NCI-H510A (cell line): ENCODE measurements around the gene IL17REL.

Source experiments
- DNase-seq: peaks from one replicate; lab custom pipeline; 2025; lab: John Stamatoyannopoulos, UW

IL17REL gene

DNA sequence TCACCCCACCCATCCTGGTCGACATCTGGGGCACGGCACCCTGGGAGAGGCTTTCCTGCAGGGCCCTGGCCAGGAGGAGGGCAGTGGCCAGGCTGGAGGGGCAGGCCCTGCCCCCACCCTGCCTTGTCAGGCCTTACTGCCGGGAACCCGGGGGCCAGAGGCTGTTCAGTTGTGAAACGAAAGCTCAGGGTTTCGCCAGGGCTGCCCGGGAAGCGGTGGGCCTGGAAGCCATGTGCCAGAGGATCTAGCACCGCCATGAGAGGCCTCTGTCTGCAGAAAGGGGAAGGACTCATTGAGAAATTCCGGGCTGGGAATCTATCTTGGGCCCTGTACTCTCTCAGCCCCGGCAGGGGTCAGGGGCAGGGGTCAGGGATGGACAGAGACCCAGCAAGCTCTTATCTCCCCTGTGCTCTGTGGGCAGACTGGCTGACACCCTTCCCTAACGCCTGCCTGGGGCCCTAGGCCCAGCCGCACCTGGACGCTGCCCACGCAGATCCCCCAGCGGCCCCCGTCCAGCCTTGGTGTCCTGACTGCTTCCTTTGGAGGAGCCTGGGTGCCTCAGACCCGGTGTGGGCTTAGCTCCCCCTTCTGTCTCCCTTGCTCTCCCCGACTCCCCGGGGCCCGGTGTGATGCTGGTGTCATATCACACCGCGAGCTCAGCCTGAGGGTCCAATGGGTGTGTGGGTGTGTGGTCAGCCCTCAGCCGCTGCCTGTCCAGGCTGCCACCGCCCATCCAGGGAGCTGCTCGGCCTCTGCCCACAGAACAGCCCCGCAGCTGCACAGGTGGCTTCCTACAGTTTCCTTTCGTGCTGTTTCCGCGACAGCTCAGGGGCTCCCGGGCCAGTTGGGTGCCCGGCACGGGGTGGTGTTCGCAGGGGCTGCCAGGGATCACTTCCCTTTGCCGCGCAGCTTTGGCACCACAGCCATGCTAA lies 45.5 kb downstream of the IL17REL start:
- DNase-seq: no peak

DNA sequence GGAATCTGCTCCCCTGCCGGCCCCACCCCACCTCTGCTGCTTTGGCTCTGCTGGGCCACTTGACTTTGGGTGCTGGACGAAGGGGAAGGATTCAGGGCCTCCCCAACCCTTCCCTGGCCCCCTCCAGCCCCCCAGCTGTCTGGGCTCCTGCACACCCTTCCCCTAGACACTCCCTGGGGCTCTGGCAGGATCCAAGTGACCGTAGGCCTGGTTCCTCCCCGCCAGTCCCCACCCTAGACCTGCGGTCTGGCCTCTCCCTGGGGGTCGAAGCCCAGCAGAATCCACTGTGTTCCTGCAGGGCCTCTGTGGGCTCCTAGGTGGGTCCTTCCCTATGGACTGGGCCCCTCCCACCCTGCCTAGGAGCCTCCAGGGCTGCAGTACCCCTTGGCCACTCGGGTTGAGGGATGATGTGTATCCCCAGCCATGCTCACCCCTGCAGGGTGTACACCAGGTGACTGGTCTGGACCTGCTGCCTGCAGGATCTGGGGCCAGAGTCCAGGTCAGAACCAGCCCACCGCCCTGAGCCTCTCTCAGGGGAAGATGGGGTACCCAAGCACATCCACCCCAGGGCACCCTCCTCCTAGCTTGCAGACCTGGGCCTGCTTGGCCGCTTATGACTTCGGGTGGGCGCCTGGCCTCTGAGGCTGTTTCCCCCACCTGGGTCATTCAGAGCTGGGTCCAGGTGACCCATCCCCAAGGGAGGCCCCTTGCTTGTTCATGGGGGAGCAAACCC lies 46.4 kb downstream of the IL17REL start:
- no peak for DNase-seq

DNA sequence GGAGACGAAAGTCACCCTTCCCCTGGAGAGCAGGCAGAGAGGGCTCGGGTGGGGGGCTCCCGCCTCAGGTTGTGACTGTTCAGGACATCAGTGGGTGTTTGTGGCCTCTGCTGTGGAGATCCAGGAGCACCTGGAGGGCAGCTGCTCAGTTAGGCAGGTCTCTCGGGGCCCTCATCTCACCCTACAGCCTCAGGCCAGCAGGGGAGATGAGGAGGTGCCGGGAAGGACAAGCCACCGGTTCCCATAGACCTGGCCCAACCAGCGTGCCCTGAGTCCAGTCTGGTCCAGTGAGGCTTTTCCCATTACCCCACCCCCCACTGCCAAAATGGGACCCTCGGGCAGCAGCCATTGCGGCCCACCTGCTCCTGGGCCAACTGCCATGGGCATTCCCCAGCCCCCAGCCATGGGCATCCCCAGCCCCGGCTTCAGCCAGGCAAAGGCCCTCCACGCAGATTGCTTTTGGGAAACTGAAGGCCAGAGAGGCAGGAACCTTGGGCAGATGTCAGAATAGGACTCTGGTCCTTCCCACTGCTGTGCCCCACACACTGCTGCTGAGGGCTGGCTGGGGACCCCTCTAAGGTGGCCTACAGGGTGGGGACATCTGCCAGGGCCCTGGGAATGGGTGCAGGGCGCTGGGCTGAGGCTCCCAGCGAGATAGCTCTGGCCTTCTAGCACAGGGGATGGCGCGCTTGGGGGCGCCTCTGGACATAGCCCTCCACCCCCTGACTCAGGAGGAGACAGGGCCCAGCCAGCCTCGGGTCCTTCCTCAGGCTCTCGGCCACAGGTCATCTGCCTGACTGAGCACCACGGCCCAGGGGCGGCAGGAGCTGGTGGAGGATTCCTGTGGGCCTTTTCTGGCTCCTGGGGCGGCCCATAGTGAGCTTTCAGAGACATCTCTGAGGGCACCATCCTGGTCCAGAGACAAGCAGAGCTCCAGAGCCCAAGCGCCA lies 47.2 kb downstream of the IL17REL start:
- no peak for DNase-seq

DNA sequence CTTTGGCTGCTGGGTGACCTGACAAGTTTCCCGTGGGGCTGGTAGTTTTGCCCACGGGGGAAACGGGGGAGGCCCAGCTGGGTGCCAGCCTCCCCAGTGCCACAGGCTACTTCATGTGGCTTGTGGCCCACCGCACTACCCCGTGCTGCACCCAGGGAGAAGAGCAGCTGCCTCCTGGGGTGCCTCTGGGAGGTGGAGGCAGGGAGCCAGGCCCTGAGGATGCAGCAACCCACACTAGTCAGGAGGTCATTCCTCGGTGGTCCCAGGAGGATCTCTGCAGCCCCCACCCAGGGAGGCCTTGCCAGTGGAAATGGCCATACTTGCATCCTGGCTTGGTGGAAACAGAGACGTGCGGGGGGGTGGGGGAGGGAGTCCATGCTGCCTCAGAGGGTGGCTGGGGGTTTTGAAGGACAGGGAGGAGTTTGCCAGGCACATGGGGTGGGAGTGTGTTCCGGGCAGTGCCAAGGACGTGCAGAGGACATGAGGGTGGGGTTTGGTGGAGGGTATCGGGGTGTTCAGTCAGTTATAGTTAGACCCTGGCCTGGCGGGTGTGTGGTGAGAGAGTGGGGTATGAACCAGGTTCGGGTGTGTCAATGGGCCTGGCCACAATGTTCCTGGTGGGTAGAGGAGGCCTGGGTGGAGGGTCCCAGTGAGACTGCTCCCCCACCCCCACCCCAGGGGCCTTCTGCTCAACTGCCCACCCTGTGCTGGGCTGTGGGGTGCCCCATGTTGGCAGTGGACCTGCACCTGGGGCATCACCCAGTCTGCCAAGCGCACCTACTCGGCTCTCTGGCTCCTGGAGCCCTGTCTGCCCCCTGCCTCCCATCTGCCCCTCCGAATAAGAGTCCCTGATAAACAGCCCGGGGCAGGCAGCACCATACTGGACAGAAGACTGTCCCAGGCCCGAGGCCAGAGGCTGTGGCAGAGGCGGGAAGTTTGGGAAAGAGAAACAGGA lies 48.2 kb downstream of the IL17REL start:
- no peak for DNase-seq

DNA sequence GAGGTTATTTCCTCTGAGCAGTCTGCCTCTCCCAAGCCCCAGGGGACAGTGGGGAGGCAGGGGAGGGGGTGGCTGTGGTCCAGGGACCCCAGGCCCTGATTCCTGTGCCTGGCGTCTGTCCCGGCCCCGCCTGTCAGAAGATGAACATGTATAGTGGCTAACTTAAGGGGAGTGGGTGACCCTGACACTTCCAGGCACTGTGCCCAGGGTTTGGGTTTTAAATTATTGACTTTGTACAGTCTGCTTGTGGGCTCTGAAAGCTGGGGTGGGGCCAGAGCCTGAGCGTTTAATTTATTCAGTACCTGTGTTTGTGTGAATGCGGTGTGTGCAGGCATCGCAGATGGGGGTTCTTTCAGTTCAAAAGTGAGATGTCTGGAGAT lies 48.9 kb downstream of the IL17REL start:
- DNase-seq: no peak

DNA sequence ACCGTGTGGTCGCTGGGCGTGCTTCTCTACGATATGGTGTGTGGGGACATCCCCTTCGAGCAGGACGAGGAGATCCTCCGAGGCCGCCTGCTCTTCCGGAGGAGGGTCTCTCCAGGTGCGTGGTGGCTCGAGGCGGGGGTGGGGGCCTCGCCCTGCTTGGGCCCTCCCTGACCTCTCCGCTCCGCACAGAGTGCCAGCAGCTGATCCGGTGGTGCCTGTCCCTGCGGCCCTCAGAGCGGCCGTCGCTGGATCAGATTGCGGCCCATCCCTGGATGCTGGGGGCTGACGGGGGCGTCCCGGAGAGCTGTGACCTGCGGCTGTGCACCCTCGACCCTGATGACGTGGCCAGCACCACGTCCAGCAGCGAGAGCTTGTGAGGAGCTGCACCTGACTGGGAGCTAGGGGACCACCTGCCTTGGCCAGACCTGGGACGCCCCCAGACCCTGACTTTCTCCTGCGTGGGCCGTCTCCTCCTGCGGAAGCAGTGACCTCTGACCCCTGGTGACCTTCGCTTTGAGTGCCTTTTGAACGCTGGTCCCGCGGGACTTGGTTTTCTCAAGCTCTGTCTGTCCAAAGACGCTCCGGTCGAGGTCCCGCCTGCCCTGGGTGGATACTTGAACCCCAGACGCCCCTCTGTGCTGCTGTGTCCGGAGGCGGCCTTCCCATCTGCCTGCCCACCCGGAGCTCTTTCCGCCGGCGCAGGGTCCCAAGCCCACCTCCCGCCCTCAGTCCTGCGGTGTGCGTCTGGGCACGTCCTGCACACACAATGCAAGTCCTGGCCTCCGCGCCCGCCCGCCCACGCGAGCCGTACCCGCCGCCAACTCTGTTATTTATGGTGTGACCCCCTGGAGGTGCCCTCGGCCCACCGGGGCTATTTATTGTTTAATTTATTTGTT lies 49.6 kb downstream of the IL17REL start:
- no peak for DNase-seq

DNA sequence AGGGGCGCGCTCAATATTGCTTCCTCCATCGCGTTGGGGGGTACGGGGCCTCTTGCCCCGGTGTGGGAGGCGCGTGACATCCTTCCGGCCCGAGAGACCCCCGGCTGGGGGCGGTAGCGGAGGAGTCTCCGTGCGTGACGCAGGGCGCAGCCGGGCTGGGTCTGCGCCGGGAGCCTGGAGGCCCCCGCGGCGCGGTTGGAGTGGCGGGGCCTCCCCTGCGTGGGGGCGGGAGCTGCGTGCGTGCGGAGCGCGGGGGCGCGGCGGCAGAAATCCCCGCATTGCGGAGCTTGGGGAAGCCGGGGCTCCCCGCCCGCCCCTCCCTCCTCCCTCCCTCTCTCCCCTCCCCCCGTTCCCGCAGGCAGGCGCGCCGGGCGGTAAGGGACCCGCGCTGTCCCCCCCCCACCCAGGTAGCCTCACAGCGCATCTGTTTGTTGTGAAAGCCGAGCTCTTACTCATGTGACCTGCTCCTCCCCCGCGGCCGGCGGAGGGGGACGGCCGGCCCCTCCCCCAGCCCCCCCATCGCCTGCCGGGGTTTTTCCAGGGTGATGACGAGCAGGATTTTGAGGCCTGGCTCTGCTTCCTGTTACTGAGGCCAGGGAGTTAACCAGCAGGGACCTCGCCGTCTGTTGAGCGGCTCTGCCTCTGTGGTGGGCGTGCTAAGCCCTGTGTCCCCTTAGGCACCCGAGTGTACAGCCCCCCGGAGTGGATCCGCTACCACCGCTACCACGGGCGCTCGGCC lies 50.4 kb downstream of the IL17REL start:
- DNase-seq: peak; percentile 55

DNA sequence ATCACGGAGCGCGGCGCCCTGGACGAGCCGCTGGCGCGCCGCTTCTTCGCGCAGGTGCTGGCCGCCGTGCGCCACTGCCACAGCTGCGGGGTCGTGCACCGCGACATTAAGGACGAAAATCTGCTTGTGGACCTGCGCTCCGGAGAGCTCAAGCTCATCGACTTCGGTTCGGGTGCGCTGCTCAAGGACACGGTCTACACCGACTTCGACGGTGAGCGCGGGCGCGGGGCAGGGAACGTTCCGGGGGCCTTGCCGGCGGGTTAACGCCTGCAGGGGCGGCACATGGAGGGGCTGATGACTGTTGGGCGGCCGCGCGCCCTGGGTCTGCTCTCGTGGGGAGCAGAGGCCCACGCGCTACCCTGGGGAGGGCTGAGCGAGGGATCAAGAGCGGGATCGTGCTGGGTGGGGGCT lies 51.0 kb downstream of the IL17REL start:
- no peak for DNase-seq

DNA sequence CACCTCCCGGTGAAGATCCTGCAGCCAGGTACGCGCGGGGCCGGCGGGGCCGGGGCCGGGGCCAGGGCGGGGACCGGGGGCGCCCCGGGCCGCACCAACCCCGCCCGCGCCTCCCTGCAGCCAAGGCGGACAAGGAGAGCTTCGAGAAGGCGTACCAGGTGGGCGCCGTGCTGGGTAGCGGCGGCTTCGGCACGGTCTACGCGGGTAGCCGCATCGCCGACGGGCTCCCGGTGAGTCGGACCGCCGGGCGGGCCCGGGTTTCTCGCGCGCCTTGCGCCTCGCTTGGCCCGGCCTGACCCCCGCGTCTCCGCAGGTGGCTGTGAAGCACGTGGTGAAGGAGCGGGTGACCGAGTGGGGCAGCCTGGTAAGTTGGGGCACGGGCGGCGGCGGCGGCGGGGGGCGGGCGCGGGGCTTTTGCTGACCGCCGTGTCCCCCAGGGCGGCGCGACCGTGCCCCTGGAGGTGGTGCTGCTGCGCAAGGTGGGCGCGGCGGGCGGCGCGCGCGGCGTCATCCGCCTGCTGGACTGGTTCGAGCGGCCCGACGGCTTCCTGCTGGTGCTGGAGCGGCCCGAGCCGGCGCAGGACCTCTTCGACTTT lies 51.5 kb downstream of the IL17REL start:
- no peak for DNase-seq

DNA sequence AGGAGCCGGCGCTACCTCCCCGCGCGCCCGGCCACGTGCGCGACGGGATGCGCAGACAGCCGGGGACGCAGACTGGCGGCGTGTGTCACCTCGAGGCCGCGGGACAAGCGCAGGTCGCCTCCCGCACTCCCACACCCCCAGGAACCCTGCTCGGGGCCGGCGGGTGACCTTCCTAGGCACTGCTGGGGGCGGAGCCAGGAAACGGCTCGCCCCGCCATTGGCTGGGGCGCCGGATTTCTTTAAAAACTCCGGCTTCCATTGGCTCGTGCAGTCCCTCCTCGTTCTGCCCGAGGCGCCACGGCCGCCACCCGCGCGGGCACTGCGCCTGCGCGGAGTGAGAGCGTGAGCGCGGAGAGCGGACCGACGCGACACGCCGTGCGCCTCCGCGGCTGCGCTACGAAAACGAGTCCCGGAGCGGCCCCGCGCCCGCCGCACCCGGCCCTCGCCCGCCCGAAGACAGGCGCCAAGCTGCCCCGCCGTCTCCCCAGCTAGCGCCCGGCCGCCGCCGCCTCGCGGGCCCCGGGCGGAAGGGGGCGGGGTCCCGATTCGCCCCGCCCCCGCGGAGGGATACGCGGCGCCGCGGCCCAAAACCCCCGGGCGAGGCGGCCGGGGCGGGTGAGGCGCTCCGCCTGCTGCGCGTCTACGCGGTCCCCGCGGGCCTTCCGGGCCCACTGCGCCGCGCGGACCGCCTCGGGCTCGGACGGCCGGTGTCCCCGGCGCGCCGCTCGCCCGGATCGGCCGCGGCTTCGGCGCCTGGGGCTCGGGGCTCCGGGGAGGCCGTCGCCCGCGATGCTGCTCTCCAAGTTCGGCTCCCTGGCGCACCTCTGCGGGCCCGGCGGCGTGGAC lies 52.2 kb downstream of the IL17REL start, which contains the start of gene PIM3:
TSS of gene PIM3 (plus strand) at position 614 of the 846 bp plus-strand sequence. CDS start at position 790, 176 bp downstream.
- DNase-seq: peak; percentile 83

DNA sequence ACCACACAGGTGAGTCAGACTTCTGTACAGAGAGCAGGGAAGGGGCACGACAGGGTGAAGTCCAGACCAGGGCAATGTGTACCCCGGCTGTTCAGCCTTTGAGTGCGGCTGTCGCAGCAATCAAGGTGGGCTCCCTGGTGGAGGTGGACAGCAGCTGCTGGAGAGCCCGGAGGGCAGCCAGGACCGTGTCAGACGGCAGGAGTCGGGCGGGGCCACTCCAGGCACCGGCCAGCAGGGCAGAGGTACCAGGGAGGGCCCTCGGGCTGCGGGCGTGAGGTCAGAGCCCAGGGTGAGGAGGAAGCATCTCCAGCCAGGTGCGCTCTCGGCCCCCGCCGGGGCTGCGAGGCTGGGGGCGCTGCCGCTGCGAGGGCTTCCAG lies 52.8 kb downstream of the IL17REL start:
- no peak for DNase-seq

DNA sequence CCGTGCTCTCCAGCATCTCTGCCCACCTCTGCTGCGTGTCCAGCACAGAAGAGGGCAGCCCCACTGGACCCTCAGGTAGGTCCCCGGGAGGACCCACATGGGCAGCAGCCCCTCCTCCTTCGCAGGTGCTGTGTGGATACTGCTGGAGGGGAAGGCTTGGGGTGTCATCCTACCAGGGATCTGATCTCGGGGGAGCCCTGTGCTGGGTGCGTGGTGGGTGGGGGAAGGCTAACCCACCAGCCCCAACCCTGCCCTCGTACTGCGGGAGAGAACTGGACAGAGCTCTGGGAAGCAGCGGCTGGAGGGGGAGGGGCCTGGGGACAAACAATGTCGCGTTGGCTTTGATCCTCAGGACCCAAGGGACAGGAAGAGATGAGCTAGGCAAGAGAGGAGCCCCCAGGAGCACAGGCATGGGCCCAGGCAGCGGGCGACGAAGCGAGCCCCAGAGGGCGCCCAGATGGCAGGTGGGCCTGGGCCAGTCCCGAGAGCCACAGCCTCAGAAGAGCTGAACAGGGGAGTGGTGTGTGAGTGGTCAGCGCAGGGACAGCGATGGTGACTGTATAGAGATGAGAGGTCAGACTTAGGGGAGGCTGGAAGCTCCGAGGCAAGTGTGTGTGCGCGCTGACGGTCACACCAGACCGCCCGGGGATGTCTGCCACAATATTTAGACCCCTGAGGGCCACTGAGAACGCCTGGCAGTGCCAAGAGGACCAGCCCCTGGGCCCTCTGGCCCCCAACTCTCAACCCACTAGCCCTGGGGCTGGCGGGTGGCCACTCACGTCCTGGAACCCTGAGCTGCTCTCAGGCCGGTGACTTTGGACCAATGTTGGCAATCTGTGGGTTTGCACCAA lies 53.4 kb downstream of the IL17REL start:
- DNase-seq: no peak

DNA sequence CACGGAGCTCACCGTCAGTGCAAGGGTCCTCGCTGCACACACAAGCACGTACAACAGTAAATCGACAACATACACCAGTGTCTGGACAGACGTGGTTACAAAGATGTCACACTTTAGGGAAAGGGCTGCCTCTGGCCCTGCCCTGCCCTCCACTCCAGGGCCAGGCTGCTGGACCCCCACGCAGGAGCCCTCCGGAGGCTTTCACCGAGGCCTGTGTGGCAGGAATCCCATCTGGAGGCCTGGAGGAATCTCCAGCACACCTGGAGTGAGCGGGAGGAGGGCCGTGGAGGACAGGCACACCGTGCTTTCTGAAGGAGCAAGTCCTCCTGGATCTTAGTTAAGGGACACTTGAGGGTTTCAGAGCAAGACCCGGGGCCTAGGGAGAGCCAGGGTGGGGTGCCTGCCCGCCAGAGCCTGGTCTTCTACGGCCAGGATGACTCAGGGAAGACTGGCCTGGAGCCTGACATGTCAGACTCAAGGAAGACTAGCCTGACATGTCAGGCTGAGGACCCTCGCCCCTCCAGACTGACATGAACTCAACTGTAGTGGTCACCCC lies 54.1 kb downstream of the IL17REL start:
- no peak for DNase-seq

DNA sequence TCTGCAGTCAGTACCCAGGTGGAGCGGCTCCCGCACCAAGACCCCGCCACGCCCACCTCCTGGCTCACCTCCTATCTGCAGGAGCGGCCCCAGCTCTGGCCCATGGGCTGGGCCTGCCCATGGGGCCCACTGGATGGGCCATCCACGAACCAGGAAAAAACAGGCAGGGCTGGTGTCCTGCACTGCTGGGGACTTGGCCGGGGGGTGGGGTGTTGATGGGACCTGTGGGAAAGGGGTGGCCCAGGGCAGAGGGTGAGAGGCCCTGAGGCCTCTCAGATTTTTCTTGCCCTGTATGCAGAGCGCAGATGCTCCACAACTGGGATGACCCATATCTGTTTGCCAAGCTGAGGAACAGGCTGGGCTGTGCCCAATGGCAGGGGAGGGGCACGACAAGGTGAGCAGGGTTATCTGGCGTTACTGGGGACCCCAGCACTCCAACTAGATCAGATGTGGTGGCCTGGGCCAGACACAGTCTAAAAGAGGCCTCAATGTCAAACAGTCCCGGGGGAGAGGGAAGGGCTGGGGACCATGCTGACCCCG lies 54.7 kb downstream of the IL17REL start:
- DNase-seq: no peak

DNA sequence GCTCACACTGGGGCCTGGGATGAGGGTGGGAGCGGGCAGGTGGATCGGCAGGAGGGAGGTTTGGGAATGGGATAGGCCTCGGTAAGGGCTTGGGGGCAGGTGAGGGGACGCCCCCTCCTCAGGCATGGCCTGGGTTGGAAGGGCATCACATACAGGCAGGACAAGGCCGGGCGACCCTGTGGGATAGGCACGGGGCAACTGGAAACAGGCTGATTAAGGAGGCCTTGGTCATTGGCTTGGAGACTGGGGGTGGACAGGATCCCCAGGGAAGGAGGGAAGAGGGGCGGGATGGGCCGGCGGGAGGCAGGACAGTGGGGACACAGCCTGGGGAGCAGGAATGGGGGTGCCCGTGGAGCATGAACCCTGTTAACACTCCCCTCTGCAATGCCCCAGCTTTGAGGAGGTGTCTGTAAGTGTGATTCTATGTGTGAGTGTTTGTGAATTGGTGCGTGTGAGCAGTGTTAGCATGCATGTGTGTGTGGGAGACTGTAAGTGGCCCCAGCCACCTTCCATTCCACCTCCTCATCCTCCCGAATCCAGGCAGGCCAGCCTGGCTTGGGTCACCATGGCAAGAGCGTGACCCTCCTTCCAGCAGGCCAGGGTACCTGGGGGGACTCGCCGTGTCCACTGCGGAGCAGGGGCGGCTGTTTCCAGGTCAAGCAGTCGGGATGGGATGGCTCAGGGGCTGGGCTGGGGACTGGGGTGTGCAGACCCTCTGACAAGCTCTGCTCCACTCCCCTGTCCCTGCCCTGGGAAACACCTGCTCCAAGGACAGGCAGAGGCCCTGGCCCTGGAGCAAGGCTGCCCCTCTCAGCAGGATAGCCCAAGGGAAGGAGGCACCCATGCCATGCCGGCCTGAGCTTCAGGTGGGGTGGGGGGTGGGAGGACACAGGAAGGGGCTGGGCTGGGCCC lies 55.4 kb downstream of the IL17REL start:
- no peak for DNase-seq
